ENCODE data around the gene CPED1.

GRCh38 chr7:121085922-121086321 is 97.4 kb downstream of the CPED1 start:
- TF ChIP-seq CTCF (IDR thresholded peaks at IDR 0.05), result no peak
- no peak for TF ChIP-seq POLR2A (IDR thresholded peaks at IDR 0.05)

Data from body of pancreas (tissue), 4 donors.